OCI-LY7 (cell line): Measurements from ENCODE around the gene ESYT2.

Experiments
- CTCF ChIP-seq: fragments of 200-600 bp; sonication (generic); conservative IDR thresholded peaks from 2 replicates; pipeline ENCODE4 v1.5.1; 2014; ENCODE audit warnings: mild to moderate bottlenecking, antibody characterized with exemption, low read length, moderate library complexity, mixed read lengths
- EZH2phosphoT487 ChIP-seq: fragments of 200-600 bp; sonication (generic); IDR thresholded peaks from 2 replicates; pipeline ENCODE4 v1.6.1; 2018; ENCODE audit warnings: low read depth, borderline replicate concordance, mild to moderate bottlenecking, mixed run types, antibody characterized with exemption, low read length, moderate library complexity, mixed read lengths

DNA sequence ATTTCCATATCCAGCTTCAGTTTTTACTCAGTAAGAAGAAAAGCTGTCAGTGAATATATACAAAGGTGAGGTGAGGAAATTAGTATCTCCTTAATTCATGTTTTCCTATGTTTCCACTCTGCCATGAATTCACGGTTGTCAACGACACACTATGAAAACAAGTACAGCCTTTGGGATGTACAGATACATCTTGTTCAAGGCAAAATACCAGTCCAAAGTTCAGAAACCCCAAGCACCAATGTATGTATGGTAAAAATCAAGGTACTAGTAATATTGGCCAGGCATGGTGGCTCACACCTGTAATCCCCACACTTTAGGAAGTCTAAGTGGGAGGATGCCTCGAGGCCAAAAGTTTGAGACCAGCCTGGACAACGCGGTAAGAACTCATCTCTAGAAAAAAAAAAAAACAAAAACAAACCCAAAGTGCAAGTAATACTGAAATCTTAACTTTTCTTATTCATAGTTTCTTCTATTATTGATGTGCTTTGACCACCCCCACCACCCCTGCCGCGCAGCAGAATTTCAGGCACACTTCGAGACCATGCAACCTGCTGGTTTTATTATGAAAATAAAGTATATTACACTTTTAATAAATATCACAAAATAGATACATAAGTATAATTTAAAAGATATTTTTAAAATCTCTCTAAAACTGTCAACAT is 3.5 kb downstream of the ESYT2 start:
- TF ChIP-seq CTCF, result no peak
- no peak for TF ChIP-seq EZH2phosphoT487
